Natural killer cell (primary cell): Measurements from ENCODE around the gene AP3M1. TPM values are rescaled to one million over a fixed set of nuclear protein-coding genes. Genes with fewer than 3 reads are reported as not detected.

ENCODE experiments used
- total RNA-seq, 4 donors: library from RNA; stranded (reverse); fragments of 120-200 nt in 1 of 4; gene quantifications; one replicate each; pipeline versions ENCODE4 v1.2.3 to v1.2.4, GENCODE V29; 2013 to 2022

Gene AP3M1
- total RNA-seq, 3 donors from 2014 or later (not counting 1 experiment from before 2014, with no cell fraction given) = 40.6 to 48.8 (median 41.5) TPM

Other genes starting within 250 kb of the AP3M1 start
- gene PLAU, start 239.7 kb downstream of the AP3M1 start, total RNA-seq = 1 to 10 TPM in 1 of 3 donors, under 1 TPM in 2; 0.12 to 1.6 (median 0.32) TPM
- gene VCL, start 152.7 kb downstream of the AP3M1 start, total RNA-seq = 100 to 1,000 TPM; 121 to 145 (median 122) TPM
- 10 to 100 TPM; 13.4 to 16.1 (median 14.1) TPM for gene ADK, start 393 bp upstream of the AP3M1 start, total RNA-seq